ENCODE data around the gene WDR72. TPM values are rescaled to one million over a fixed set of nuclear protein-coding genes. Genes with fewer than 3 reads are reported as not detected.

WDR72 gene
- total and polyA plus RNA-seq, 2 of the 13 experiments (the other 11 are each of a cell fraction or from before 2014, with no cell fraction given), result 0.21 to 0.60 TPM

DNA sequence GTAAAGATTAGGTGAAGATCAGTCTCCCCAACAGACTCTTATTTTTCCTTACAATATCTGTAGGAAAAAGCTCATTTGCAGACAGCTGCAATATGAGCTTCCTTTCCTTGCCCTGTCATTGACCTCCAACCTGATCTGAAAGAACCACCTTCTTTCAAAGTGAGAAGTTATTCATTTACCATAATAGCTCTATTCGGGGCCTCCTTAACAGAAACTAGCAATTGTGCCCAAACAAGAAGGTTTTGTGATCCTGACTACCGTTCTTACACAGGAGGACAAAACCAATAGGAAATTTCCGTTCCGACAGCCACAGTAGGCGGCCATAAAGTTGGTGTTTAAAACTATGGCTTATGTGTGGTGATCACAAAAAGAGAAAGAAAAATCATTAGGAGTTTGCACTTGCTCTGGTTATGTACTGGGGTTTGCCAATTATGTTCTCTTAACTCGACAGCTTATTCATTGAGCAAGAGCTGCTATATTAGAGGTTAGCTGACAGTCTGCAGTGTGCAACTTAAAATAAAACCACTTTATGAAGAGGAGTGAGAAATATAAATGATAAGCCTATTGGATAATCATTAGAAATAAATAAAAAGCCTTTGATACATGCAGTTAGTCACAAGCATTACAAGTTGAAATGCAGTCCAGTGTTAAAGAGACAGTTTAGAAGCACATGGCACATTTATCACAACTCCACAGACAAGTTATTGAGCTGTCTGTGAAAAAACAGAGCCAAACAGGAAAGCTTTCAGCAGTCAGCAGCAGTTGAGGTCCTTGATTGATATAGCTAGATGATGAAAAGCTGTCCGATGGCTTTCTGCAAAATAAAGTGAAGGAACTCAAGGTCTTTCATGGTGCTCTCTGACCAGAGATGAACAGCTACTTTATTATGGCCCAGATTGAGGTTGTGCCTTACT is 199.8 kb downstream of the WDR72 start (continued):
- TF ChIP-seq ZNF350 (CRISPR knock-in tag; IDR thresholded peaks at IDR 0.05; ENCODE audit: borderline replicate concordance, low read depth) (no peak), NFIC (IDR thresholded peaks at IDR 0.05; ENCODE audit: low read length) (peak; percentile 48)

DNA sequence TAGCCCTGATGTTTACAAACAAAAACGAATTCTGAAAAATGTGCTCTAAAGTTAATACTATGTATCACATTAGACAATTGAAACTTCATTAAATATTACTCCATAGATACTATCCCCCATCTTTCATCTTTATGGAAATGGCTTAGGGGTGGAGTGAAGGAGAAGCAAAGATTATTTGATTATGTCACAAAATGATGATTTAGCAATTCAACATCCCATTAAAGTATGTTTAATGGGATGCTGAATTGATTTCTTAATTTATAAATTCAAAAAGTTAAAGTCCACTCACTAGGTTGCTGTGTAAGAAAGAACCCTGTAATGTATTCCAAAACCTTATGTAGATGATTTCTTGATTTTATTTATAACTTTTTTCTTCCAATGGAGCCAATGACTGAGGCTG is 201.1 kb downstream of the WDR72 start:
- BruUV-seq (replicated peaks), result no TSS peak
- in situ Hi-C loops (cut with HindIII; ENCODE audit: extremely low pct_ligation_motif_present, low pct_unique_long_range_greater_than_20kb), result no loop called here
- H3K4me3 ChIP-seq (replicated peaks in 1 of 3; ENCODE audit: insufficient read depth in 1 of 3, low read depth in 2 of 3, low read length in 3 of 3), result no peak overlapping the region
- intact Hi-C loops (cut with micrococcal nuclease; ENCODE audit: unreplicated experiment), result loop anchor here (2.0 to 5.0 kb wide), 2 partner anchors 104 to 521 kb away; no protein-coding TSS in a partner anchor
- POLR2A ChIA-PET, result no interaction called here
- no peaks in the 10 kb centered on the region for H3K27me3 ChIP-seq (ENCODE audit: control insufficient read depth in 1 of 2, insufficient read depth in 2 of 2, low read length in 2 of 2)
- peaks cover 31% of the 10 kb centered on the region for H3K4me1 ChIP-seq (ENCODE audit: insufficient read depth, low read length)
- peak; percentile 71 for TF ChIP-seq MAFF (IDR thresholded peaks at IDR 0.05; ENCODE audit: low read depth, low read length)
- TF ChIP-seq GATAD2A (CRISPR knock-in tag; IDR thresholded peaks at IDR 0.05), result no peak
- peak; percentile 74 to 81 for TF ChIP-seq MAFK (conservative IDR thresholded peaks at IDR 0.05 in 1 of 2, IDR thresholded peaks at IDR 0.05 in 1 of 2; ENCODE audit: low read length in 2 of 2)
- H3K79me2 ChIP-seq (ENCODE audit: insufficient read depth, low read length), result no peaks in the 10 kb centered on the region
- FAIRE-seq (no peak), DNase-seq (ENCODE audit: low spot score) (no peak), ATAC-seq (no peak)
- no peak overlapping the region for H3K4me2 ChIP-seq (ENCODE audit: low read depth, low read length)
- no peak overlapping the region for H3K9ac ChIP-seq (ENCODE audit: insufficient read depth, low read depth, low read length)
- H3K9me3 ChIP-seq (ENCODE audit: low read length), result no peaks in the 10 kb centered on the region
- H3K36me3 ChIP-seq (replicated peaks in 1 of 2; ENCODE audit: control insufficient read depth in 1 of 2, insufficient read depth in 2 of 2, low read length in 2 of 2), result no peaks in the 10 kb centered on the region
- CTCF ChIA-PET (ENCODE audit: low intra/inter-chr PET ratio, low total read pairs), result no interaction called here
- no peak overlapping the region for H3K27ac ChIP-seq (ENCODE audit: extremely low read length, insufficient read depth, low read length)
- no peak overlapping the region for H2AFZ ChIP-seq (ENCODE audit: low read length)
- H4K20me1 ChIP-seq (ENCODE audit: insufficient read depth, low read length), result no peaks in the 10 kb centered on the region
- 34% methylated on average over 1 of the region's 1 CpG for WGBS (ENCODE audit: low lambda C conversion rate)

DNA sequence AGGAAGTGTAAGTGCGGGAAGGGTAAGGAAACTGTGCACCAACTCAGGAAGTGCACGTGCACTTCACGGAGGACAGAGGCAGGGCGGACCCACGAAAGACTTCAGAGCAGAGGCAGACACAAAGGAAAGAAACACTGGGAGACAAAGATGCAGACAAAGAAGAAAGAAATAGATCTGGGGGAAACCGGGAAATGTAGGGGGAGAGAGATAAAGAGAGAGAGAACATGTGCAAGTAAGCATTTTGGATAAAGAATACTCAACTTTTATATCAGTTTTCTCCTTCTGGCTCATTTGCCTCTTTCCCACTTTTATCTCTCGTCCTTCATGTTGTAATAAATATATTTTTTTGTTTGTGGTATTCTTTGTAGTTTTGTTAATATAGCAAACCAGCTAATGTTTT is 204.2 kb downstream of the WDR72 start:
- intact Hi-C loops (cut with micrococcal nuclease; ENCODE audit: unreplicated experiment), result loop anchor here (5.0 kb wide), 1 partner anchor 518 kb away; no protein-coding TSS in a partner anchor
- Histone ChIP-seq H3K4me2 (ENCODE audit: low read depth, low read length) (no peak overlapping the region), H3K4me1 (ENCODE audit: insufficient read depth, low read length) (peaks cover 23% of the 10 kb centered on the region), H3K27me3 (ENCODE audit: control insufficient read depth in 1 of 2, insufficient read depth in 2 of 2, low read length in 2 of 2) (no peaks in the 10 kb centered on the region), H2AFZ (ENCODE audit: low read length) (no peak overlapping the region), H3K9ac (ENCODE audit: insufficient read depth, low read depth, low read length) (no peak overlapping the region), H3K4me3 (replicated peaks in 1 of 3; ENCODE audit: insufficient read depth in 1 of 3, low read depth in 2 of 3, low read length in 3 of 3) (no peak overlapping the region), H4K20me1 (ENCODE audit: insufficient read depth, low read length) (no peaks in the 10 kb centered on the region), H3K36me3 (replicated peaks in 1 of 2; ENCODE audit: control insufficient read depth in 1 of 2, insufficient read depth in 2 of 2, low read length in 2 of 2) (no peaks in the 10 kb centered on the region), H3K79me2 (ENCODE audit: insufficient read depth, low read length) (no peaks in the 10 kb centered on the region), H3K9me3 (ENCODE audit: low read length) (no peaks in the 10 kb centered on the region), H3K27ac (ENCODE audit: extremely low read length, insufficient read depth, low read length) (no peak overlapping the region)
- POLR2A ChIA-PET, result no interaction called here
- 68% methylated on average over 7 of the region's 7 CpGs for WGBS (ENCODE audit: low lambda C conversion rate)
- FAIRE-seq (no peak), ATAC-seq (no peak), DNase-seq (ENCODE audit: low spot score) (no peak)
- BruUV-seq (replicated peaks), result no TSS peak
- in situ Hi-C loops (cut with HindIII; ENCODE audit: extremely low pct_ligation_motif_present, low pct_unique_long_range_greater_than_20kb), result no loop called here
- CTCF ChIA-PET (ENCODE audit: low intra/inter-chr PET ratio, low total read pairs), result no interaction called here
- TF ChIP-seq ZNF510 (CRISPR knock-in tag; IDR thresholded peaks at IDR 0.05; ENCODE audit: low read depth) (no peak), HCFC1 (IDR thresholded peaks at IDR 0.05; ENCODE audit: low read depth, low read length) (no peak), ZNF337 (CRISPR knock-in tag; IDR thresholded peaks at IDR 0.05; ENCODE audit: borderline replicate concordance, low read depth) (no peak), ZNF83 (CRISPR knock-in tag; IDR thresholded peaks at IDR 0.05; ENCODE audit: borderline replicate concordance) (no peak), SETDB1 (CRISPR knock-in tag; IDR thresholded peaks at IDR 0.05; ENCODE audit: borderline replicate concordance) (no peak), POGZ (CRISPR knock-in tag; IDR thresholded peaks at IDR 0.05) (no peak)
- TF ChIP-seq, protein P1, sequence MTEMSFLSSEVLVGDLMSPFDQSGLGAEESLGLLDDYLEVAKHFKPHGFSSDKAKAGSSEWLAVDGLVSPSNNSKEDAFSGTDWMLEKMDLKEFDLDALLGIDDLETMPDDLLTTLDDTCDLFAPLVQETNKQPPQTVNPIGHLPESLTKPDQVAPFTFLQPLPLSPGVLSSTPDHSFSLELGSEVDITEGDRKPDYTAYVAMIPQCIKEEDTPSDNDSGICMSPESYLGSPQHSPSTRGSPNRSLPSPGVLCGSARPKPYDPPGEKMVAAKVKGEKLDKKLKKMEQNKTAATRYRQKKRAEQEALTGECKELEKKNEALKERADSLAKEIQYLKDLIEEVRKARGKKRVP (CRISPR knock-in tag; IDR thresholded peaks at IDR 0.05), result no peak
- TF ChIP-seq, protein P2, sequence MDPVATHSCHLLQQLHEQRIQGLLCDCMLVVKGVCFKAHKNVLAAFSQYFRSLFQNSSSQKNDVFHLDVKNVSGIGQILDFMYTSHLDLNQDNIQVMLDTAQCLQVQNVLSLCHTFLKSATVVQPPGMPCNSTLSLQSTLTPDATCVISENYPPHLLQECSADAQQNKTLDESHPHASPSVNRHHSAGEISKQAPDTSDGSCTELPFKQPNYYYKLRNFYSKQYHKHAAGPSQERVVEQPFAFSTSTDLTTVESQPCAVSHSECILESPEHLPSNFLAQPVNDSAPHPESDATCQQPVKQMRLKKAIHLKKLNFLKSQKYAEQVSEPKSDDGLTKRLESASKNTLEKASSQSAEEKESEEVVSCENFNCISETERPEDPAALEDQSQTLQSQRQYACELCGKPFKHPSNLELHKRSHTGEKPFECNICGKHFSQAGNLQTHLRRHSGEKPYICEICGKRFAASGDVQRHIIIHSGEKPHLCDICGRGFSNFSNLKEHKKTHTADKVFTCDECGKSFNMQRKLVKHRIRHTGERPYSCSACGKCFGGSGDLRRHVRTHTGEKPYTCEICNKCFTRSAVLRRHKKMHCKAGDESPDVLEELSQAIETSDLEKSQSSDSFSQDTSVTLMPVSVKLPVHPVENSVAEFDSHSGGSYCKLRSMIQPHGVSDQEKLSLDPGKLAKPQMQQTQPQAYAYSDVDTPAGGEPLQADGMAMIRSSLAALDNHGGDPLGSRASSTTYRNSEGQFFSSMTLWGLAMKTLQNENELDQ (CRISPR knock-in tag; IDR thresholded peaks at IDR 0.05; ENCODE audit: borderline replicate concordance), result no peak

Data from HepG2 (cell line).